ENCODE measurements around the gene ALG6.
A peak's percentile ranks its signal among the peaks of the same experiment; 100 is the strongest.
"Not testable (repeated sequence)": the region's sequence is repeated elsewhere in the genome, so short reads cannot be mapped to it uniquely, and the experiment has no call there.

The ALG6 gene

GRCh38 chr1:63414691-63415365, 47.4 kb downstream of the ALG6 start:
- no peak for DNase-seq (ENCODE audit: low read depth)

DNA sequence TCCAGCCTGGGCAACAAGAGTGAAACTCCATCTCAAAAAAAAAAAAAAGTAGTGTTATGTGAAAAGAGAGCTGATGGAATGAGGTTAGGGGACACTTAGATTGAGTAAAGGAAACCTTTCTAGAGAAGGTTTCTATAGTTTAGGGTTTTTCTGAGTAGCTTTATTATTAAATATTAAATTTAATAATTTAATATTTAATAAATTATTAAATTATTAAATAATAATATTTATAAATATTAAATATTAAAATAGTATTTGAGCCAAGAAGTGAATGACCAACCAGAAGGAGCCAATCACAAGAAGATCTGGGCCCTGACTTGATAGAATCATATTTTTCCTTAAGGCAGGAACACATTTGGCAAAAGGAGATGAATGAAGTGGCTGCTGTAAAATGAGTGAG, 50.7 kb downstream of the ALG6 start:
- no peak for DNase-seq (ENCODE audit: low read depth)

DNA sequence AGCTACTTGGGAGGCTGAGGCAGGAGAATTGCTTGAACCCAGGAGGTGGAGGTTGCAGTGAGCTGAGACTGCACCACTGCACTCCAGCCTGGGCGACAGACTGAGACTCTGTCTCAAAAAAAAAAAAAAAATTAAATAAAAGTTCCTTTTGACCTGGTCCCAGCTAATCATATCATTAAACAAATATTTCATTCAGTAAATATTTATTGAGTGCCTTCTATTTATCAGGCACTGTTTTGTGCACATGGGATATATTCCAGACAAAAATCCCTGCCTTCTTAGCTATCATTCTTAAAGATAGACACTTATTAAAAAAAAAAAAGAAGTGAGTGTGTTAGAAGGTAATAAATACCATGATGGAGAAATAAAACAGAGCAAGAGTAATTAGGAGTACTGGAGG, 53.3 kb downstream of the ALG6 start:
- DNase-seq (ENCODE audit: low read depth), result not testable (repeated sequence)

DNA sequence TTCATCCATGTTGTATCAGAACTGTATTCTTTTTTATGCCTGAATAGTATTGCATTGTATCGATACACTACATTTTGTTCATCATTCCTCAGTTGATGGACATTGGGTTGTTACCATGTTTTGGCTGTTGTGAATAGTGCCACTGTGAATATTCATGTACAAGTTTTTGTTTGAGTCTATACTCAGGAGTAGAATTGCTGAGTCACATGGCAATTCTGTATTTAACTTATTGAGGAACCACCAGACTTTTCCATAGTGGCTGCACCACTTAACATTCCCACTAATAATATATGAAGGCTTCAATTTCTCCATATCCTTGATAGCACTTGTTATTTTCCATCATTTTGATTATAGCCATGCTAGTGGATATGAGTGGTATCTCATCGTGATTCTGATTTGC, 56.2 kb downstream of the ALG6 start:
- no peak for DNase-seq (ENCODE audit: low read depth)

- no peak for DNase-seq (ENCODE audit: low read depth)
Observed at GRCh38 chr1:63428815-63429214, 61.4 kb downstream of the ALG6 start.

DNA sequence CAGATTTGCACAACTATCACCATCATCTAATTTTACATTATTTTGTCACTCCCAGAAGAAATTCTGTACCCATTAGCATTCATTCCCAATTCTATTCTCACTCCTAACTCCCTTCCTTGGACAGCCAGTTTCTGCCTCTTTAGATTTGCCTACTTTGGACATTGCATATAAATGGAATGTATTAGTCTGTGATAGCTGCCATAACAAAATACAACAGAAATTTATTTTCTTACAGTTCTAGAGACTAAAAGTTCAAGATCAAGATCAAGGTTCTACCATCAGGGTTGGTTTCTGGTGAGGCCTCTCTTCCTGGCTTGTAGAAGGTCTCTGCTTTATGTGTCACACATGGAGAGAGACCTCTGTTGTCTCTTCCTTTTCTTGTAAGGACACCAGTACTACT, 61.9 kb downstream of the ALG6 start:
- no peak for DNase-seq (ENCODE audit: low read depth)

- peak; percentile 80 for DNase-seq (ENCODE audit: low read depth)
Observed at GRCh38 chr1:63435161-63435560, 67.7 kb downstream of the ALG6 start.

DNA sequence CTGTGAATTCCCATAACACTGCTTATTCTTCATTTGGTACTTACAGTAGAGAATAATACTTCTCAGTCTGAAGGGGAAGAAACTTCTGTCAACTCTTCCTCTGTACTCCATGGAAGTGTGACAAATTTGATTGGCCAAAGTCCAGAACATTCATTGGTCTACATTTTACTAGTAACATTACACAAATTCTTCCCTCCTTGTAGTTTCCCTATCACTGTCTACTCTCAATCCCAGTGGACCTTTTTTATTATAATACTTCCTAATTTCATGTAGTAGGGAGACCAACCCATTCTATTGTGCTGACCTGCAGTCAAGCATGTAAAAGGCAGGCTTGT, 74.7 kb downstream of the ALG6 start:
- peak; percentile 13 for DNase-seq (ENCODE audit: low read depth)

- peak; percentile 41 for DNase-seq (ENCODE audit: low read depth)
Observed at GRCh38 chr1:63448731-63449246, 81.4 kb downstream of the ALG6 start.

DNA sequence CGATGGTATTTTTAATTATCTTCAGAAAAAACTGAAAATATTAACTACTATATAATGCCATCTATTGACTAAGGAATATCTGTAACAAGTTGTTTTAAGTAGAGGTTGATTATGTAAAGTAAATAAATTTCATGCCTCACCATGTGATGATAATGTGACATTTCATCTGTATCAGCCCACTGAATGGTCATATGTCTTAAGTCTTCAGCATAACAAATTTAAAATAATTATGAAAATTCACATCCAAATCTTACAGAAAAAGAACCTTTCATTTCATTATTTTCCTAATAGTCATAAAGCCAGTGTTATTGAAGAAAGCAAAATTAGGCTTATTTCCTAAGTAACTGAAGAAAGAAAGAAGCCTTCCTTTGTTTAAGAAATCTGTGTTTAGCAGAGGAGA, 83.0 kb downstream of the ALG6 start:
- DNase-seq (ENCODE audit: low read depth), result no peak

DNA sequence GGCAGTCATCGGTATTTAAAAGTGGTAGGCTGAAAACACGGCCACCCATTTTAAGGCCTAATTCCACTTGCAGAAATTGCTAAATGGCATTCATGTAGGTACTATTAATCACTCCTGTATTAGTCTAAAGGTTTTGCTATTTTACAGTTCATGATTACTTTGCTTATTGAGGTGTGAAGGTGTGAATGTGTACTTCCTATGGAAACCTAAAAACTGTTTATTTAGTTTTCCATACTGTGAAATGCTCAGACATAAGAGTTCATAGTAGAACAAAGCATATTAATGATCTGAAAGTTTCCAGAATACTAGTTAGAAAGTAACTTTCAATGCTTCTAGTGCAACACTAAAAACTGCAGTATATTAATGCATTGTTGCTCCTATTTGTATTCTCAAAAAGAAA, 85.8 kb downstream of the ALG6 start:
- no peak for DNase-seq (ENCODE audit: low read depth)

DNA sequence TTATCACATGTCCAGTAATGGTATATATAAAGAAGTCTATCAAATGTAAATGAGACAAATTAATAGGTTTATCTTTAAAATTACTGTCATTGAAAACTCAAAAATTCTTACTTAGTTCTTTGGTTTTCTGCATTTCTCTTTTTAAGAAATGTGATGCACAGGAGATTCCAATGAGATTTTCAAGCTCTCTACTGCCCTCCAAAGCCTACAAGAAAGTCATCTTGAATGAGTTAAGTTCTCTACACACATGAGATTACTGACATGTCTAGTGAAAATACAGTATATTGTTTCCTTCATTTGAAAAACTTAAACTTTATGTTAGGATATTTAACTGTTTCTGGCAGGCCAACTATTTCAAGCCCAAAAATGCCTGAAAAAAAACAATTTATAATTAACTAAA, 86.8 kb downstream of the ALG6 start:
- DNase-seq (ENCODE audit: low read depth), result peak; percentile 61

DNA sequence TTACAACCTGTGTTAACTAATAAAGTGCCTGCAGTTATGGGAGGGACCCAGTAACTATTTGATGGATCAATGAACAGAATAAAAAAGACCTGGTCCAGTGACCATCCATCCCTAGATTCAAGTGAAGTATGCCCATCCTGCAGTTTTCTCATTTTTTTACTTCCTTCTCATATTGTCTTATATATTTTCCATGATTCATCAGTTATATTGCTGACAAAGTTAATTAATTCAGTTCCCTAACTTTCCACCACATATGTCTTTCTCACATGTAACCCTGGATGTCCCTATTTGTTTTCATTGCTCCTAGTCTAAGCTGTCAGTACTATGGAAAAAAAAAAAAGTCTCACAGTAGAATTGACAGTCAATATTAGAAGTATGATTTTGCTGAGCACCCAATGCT, 91.3 kb downstream of the ALG6 start:
- DNase-seq (ENCODE audit: low read depth), result no peak

- DNase-seq (ENCODE audit: low read depth), result no peak
Observed at GRCh38 chr1:63461661-63462230, 94.3 kb downstream of the ALG6 start.

- peak; percentile 75 for DNase-seq (ENCODE audit: low read depth)
Observed at GRCh38 chr1:63463248-63463647, 95.8 kb downstream of the ALG6 start.

GRCh38 chr1:63466181-63466580, 98.8 kb downstream of the ALG6 start:
- no peak for DNase-seq (ENCODE audit: low read depth)

GRCh38 chr1:63466759-63467158, 99.3 kb downstream of the ALG6 start:
- DNase-seq (ENCODE audit: low read depth), result no peak

- not testable (repeated sequence) for DNase-seq (ENCODE audit: low read depth)
Observed at GRCh38 chr1:63468683-63469082, 101.3 kb downstream of the ALG6 start.

- DNase-seq (ENCODE audit: low read depth), result peak; percentile 3
Observed at GRCh38 chr1:63475761-63476160, 108.3 kb downstream of the ALG6 start.

GRCh38 chr1:63480057-63480456, 112.6 kb downstream of the ALG6 start:
- DNase-seq (ENCODE audit: low read depth), result no peak

DNA sequence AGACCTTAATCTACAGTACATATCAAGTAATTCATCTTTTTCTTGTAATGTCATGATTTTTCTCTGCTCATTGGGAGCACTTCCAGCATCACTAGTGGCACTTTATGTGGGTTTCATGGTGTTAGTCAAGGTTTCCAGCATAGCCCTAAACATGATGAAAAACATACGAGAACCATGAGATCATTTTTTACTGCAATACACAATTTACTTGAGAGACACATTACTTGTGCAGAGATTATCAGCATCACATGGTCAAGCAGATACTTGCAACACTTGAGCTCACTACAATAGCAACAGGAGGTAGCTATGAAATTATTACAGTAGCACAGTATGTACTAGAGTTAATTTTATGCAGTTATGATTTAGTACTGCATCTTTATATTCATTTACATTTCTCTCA, 119.2 kb downstream of the ALG6 start:
- DNase-seq (ENCODE audit: low read depth), result peak; percentile 36

- DNase-seq (ENCODE audit: low read depth), result peak; percentile 17
Observed at GRCh38 chr1:63487336-63488065, 120.1 kb downstream of the ALG6 start.

All from fibroblast of gingiva (primary cell).